HG02571 (cell line): ENCODE measurements around the gene KLK5.
"Not testable (repeated sequence)": the region's sequence is repeated elsewhere in the genome, so short reads cannot be mapped to it uniquely, and the experiment has no call there.

ENCODE experiments used
- ATAC-seq: cut with Tn5 transposase; IDR thresholded peaks from one replicate; pipeline ENCODE4 v1.9.1; 2021; ENCODE audit warnings: mild to moderate bottlenecking, moderate library complexity; ENCODE audit not compliant: unreplicated experiment

KLK5 gene

GRCh38 chr19:50969810-50970209 lies 17.0 kb upstream of the KLK5 start:
- ATAC-seq, result not testable (repeated sequence)

- ATAC-seq, result no peak
Measured at GRCh38 chr19:50969413-50969760, 16.5 kb upstream of the KLK5 start, which contains the start of gene KLK6. Gene KLK6 (minus strand): TSS chr19:50969591. CDS start chr19:50968104, 1,487 bp downstream.

DNA sequence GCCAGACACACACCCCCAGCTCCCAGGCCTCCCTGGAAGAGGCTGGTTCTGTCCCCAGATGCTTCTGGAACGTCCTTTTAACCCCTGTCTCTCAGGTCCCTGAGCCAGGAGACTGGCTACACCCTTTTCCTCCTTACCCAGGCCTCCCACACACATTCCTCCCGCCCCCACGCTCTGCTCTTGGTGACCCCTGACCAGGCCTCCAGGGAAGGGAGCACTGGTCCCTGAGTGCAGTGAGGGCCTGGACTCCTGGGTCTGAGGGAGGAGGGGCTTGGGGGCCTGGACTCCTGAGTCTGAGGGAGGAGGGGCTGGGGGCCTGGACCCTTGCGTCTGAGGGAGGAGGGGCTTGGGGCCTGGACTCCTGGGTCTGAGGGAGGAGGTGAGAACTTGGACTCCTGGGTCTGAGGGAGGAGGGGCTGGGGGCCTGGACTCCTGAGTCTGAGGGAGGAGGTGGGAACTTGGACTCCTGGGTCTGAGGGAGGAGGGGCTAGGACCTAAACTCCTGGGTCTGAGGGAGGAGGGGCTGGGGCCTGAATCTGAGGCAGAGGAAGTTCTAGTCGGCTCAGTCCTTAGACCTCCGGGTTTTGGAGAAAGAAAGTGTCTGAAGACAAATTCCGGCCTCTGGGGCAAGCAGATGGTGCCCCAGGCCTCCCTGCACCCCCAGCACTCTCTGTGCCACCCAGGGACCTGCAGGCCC lies 16.0 kb upstream of the KLK5 start:
- no peak for ATAC-seq

DNA sequence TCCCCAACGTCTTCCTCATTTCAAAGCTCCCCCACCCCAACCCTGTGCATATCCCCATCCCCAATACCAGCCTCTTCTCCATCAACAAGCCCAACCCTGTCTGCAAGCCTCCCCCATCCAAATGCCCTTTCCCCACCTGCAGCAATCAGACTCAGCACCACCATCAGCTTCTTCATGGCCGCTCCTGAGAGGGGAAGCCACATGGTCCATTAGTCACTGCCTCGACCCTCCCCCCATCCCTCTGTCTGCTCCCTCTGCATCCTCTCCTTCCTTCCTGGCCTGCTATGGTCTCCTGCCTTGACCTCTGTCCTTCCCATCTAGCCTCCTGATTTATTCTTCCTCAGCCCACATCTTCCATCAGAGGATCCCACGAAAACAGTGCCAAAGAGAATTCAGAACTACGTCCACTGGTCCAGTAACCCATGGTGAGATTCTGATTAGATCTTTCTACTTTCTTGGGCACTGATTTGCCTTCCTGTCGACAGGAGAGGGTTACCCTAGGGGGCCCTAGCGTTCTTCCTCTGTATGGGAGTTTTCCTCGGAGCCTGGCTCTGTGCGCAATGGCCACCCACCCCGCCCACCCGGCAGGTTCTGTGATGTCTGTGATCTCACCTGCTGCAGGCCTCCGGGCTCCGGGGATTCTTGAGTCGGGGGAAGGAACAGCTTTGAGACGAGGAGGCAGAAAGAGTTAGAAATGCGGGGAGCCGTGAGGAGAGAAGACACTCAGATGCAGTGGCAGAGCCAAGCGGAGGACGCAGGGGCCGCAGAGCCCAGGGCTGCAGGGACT lies 15.3 kb upstream of the KLK5 start:
- no peak for ATAC-seq

- no peak for ATAC-seq
Measured at GRCh38 chr19:50964266-50964665, 11.4 kb upstream of the KLK5 start.

DNA sequence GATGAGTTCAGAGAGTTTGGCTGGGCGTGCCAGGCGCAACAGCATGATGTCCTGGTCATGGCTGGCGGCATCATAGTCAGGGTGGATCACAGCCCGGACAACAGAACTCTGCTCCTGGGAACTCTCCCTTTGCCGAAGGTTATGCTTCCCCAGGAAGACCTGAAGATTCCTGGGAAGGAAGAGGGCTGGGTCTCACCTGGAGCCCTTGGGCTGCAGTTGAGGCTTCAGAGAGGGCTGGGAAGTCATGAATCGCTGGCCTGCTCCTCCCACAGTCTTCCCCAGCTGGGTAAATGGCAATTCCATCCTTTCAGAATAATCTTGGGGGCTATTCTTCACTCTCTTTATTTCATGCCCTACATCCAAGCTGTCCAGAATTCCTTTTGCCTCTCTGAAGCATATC lies 10.5 kb upstream of the KLK5 start:
- ATAC-seq, result no peak

- ATAC-seq, result no peak
Measured at GRCh38 chr19:50962245-50962644, 9.4 kb upstream of the KLK5 start.

DNA sequence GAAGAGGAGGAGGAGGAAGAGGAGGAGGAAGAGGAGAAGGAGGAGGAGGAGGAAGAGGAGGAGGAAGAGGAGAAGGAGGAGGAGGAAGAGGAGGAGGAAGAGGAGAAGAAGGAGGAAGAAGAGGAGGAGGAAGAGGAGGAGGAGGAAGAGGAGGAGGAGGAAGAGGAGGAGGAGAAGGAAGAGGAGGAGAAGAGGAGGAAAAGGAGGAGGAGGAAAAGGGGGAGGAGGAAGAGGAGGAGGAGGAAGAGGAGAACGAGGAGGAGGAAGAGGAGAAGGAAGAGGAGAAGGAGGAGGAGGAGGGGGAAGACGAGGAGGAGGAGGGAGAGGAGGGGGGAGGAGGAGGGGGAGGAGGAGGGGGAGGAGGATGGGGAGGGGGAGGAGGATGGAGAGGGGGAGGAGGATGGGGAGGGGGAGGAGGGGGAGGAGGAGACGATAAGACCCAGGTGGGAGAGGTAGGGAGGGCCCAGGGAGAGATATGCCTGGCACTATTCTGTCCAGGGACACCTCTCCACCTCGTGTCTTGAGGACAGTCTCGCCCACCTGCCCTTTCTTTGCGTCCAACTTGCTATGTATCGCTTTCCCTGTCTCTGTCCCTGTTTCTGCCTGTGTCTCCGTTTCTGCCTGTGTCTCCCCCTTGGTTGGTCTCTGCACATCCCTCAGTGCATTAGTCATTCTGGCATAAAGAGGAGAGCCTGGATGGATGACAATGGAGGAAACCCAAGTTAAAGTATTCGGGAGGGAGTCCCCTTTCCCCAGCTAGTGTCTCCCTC lies 7.1 kb upstream of the KLK5 start:
- ATAC-seq, result no peak

DNA sequence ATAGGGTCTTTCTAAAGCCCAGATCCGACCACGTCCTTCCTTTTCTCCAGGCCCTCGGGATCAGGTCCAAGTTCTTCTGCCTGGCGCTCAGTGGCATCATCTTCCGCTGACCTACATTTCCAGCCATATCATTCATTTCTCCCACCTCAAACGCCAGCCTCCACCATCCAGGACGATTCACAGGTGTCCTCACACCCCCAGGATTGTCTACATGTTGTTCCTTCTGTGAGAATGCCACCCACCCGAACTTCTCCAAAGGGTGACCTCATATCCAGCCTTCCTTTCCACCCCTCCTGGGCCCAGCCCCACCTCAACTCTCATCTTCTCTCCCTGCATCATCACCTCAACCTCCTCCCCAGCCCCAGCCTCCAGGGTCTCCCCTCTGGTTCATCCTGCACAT lies 4.7 kb upstream of the KLK5 start:
- ATAC-seq, result no peak

- ATAC-seq, result no peak
Measured at GRCh38 chr19:50949861-50950260, 3.0 kb downstream of the KLK5 start.

GRCh38 chr19:50947123-50947522 lies 5.7 kb downstream of the KLK5 start:
- no peak for ATAC-seq

GRCh38 chr19:50944795-50945194 lies 8.0 kb downstream of the KLK5 start:
- no peak for ATAC-seq

- ATAC-seq, result no peak
Measured at GRCh38 chr19:50943074-50943828, 9.6 kb downstream of the KLK5 start.

- ATAC-seq, result no peak
Measured at GRCh38 chr19:50939596-50939995, 13.2 kb downstream of the KLK5 start.

GRCh38 chr19:50933640-50934039 lies 19.2 kb downstream of the KLK5 start:
- no peak for ATAC-seq

DNA sequence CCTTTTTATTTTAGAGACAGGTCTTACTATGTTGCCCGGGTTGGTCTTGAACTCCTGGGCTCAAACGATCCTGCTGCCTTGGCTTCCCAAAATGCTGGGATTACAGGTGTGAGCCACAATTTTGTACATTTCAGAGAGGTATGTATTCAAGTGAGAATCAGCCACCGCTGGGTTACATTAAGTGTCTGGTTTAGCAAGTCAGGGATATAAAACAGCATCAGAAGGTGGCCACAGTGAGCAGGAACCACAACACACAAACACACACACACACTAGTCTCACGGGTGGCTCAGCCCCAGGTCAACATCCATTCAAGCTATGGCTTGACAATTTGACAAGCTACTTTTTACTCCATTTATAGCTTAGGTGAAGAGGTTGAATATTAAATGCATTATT lies 20.2 kb downstream of the KLK5 start:
- no peak for ATAC-seq

DNA sequence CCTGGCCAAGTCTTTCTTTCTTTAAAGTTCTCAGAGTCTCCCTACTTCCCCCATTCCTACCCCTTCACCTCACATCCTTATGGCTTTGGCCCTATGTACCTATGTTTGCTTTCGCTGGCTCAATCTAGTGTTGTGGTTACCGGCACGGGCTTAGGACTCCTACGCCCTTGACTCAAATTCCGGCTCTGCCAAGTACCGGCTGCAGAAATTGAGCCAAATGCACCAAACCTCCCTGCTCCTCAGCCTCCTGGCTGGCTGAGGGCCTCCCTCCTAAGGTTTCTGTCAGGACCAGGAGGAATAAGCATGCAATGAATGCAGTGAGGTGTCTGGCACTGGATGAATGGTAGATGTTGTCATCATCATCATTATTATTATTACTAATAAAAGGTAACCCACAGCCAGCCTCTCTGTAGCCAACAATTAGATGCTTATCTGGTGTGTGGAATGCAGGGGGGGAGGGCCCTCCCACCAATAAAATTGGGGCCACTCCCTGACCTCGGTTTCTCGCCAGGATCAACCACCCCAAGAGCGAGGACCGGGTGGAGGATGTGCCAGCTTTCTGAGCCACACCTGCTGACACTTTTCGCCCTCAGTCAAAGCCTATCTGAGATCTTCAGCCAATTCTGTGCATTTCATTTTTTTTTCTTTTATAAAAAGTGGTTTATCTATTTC lies 20.7 kb downstream of the KLK5 start:
- no peak for ATAC-seq

- ATAC-seq, result no peak
Measured at GRCh38 chr19:50931023-50931422, 21.8 kb downstream of the KLK5 start.

GRCh38 chr19:50928831-50929230 lies 24.0 kb downstream of the KLK5 start:
- no peak for ATAC-seq

DNA sequence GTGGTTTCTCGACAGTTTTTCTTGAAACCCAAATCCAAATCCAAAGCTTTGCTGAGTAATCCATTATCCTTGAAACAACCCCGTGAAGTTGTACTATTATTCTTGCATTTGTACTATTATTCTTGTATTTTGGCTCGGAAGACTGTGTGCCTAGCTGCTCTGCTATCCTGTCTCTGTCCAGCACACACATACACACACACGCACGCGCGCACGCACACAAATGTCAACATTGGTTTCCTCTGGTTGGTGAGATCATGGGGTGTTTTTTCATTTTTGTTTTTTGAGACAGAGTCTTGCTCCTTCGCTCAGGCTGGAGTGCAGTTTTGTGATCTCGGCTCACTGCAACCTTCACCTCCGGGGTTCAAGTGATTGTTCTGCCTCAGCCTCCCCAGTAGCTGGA lies 26.7 kb downstream of the KLK5 start:
- ATAC-seq, result no peak

GRCh38 chr19:50925734-50926133 lies 27.1 kb downstream of the KLK5 start:
- no peak for ATAC-seq
